HCT116 (cell line): Measurements from ENCODE around the gene ITIH1. TPM values are rescaled to one million over a fixed set of nuclear protein-coding genes. Genes with fewer than 3 reads are reported as not detected.

ENCODE experiments used
- ATAC-seq: fragments of 200-7000 bp; cut with Tn5 transposase; 2 replicates; pipeline ENCODE4 v1.9.1; 2020; ENCODE audit warnings: mild to moderate bottlenecking, moderate library complexity
- BruUV-seq: library from RNA; stranded (reverse); fragments of 400-500 nt; replicated peaks from 2 replicates; lab custom pipeline; 2021; lab: Mats Ljungman, UMichigan
- CTCF ChIA-PET: fragments of 300-600 bp; sonication (Branson Sonifier 250); formaldehyde crosslinking; loops from one replicate; lab custom pipeline; 2021; ENCODE audit warnings: antibody characterized with exemption; lab: Charles Lee
- POLR2A ChIA-PET: fragments of 300-600, 350-600 bp; sonication (Branson Sonifier 250); formaldehyde crosslinking; loops from one replicate; lab custom pipeline; 2021; ENCODE audit warnings: antibody characterized with exemption; lab: Charles Lee
- RAD21 ChIA-PET, 2 experiments: fragments of 300-600 bp; sonication (Branson Sonifier 250); formaldehyde crosslinking; loops; one replicate each; lab custom pipeline; 2023; ENCODE audit warnings: low total read pairs in 2 of 2; ENCODE audit not compliant: uncharacterized antibody in 2 of 2, unreplicated experiment in 2 of 2, low non-redundant PET in 1 of 2; lab: Charles Lee
- DNase-seq: peaks from one replicate; pipeline ENCODE4 v3.0.0-alpha.2; 2010; ENCODE audit warnings: low read depth, low spot score
- H2AFZ ChIP-seq: fragments of 200-600 bp; shearing (Covaris generic), sonication (generic); 2 replicates; pipeline ENCODE4 v1.6.1; 2017; ENCODE audit warnings: low read depth, mixed run types, mixed read lengths, antibody characterized with exemption, low read length; ENCODE audit not compliant: poor library complexity, severe bottlenecking
- H3K27ac ChIP-seq: 2 replicates; pipeline ENCODE4 v1.5.1; 2012; ENCODE audit warnings: low read depth, low read length
- H3K27me3 ChIP-seq: fragments of 200-600 bp; sonication (generic); 2 replicates; pipeline ENCODE4 v1.6.1; 2016; ENCODE audit warnings: mixed run types, low read length, mixed read lengths; ENCODE audit not compliant: insufficient read depth
- H3K36me3 ChIP-seq, 2 experiments: fragments of 200-500 bp in 1 of 2; fragments of 200-600 bp in 1 of 2; sonication (Bioruptor generic) in 1 of 2; sonication (generic) in 1 of 2; 2 replicates each; pipeline versions ENCODE4 v1.5.1 to v1.6.1; 2014 to 2016; ENCODE audit warnings: low read length in 2 of 2, inconsistent platforms in 1 of 2, mixed read lengths in 1 of 2, mixed run types in 1 of 2; ENCODE audit not compliant: insufficient read depth in 2 of 2, control insufficient read depth in 1 of 2
- H3K4me1 ChIP-seq, 2 experiments: fragments of 200-600 bp in 1 of 2; sonication (generic) in 1 of 2; 2 replicates each; pipeline versions ENCODE4 v1.5.1 to v1.6.1; 2012 to 2017; ENCODE audit warnings: low read length in 2 of 2, inconsistent platforms in 1 of 2, mild to moderate bottlenecking in 1 of 2, mixed read lengths in 1 of 2, mixed run types in 1 of 2, moderate library complexity in 1 of 2; ENCODE audit not compliant: insufficient read depth in 2 of 2, control insufficient read depth in 1 of 2
- H3K4me2 ChIP-seq: fragments of 200-600 bp; sonication (generic); 2 replicates; pipeline ENCODE4 v1.6.1; 2017; ENCODE audit warnings: mixed run types, low read length, mixed read lengths
- H3K4me3 ChIP-seq, 2 experiments: fragments of 200-600 bp in 1 of 2; sonication (generic) in 1 of 2; replicated peaks in 1 of 2; 2 replicates each; pipeline ENCODE4 v1.5.1; 2011 to 2016; ENCODE audit warnings: low read length in 2 of 2, control low read depth in 1 of 2, low read depth in 1 of 2, mild to moderate bottlenecking in 1 of 2, mixed read lengths in 1 of 2, mixed run types in 1 of 2
- H3K79me2 ChIP-seq: fragments of 200-600 bp; sonication (generic); 2 replicates; pipeline ENCODE4 v1.6.1; 2017; ENCODE audit warnings: mild to moderate bottlenecking, mixed run types, low read length, moderate library complexity, mixed read lengths; ENCODE audit not compliant: insufficient read depth
- H3K9ac ChIP-seq: fragments of 200-600 bp; sonication (generic); 2 replicates; pipeline ENCODE4 v1.6.1; 2016; ENCODE audit warnings: low read length, mixed read lengths
- H3K9me2 ChIP-seq: fragments of 200-600 bp; sonication (generic), shearing (Covaris generic); 2 replicates; pipeline ENCODE4 v1.6.1; 2017; ENCODE audit warnings: mixed run types, mild to moderate bottlenecking, moderate library complexity; ENCODE audit not compliant: insufficient read depth
- H3K9me3 ChIP-seq, 2 experiments: fragments of 200-500 bp in 1 of 2; fragments of 200-600 bp in 1 of 2; sonication (Bioruptor generic) in 1 of 2; sonication (generic) in 1 of 2; 2 replicates each; pipeline ENCODE4 v1.6.1; 2014 to 2017; ENCODE audit warnings: low read length in 2 of 2, mixed read lengths in 2 of 2, inconsistent platforms in 1 of 2, low read depth in 1 of 2, mild to moderate bottlenecking in 1 of 2, mixed run types in 1 of 2, moderate library complexity in 1 of 2; ENCODE audit not compliant: control insufficient read depth in 1 of 2, insufficient read depth in 1 of 2
- H4K20me1 ChIP-seq: fragments of 200-600 bp; sonication (generic), shearing (Covaris generic); 2 replicates; pipeline ENCODE4 v1.6.1; 2017; ENCODE audit warnings: mixed run types, mild to moderate bottlenecking, moderate library complexity; ENCODE audit not compliant: insufficient read depth
- ATF3 ChIP-seq: IDR thresholded peaks from 2 replicates; pipeline ENCODE4 v1.6.1; 2012
- CBX3 ChIP-seq: IDR thresholded peaks from 2 replicates; pipeline ENCODE4 v1.6.1; 2012; ENCODE audit warnings: low read depth
- CEBPB ChIP-seq: IDR thresholded peaks from 2 replicates; pipeline ENCODE4 v1.6.1; 2012; ENCODE audit warnings: low read depth
- EGR1 ChIP-seq: IDR thresholded peaks from 2 replicates; pipeline ENCODE4 v1.6.1; 2012; ENCODE audit warnings: low read depth
- ELF1 ChIP-seq: IDR thresholded peaks from 2 replicates; pipeline ENCODE4 v1.6.1; 2012; ENCODE audit warnings: low read depth, borderline replicate concordance
- EZH2phosphoT487 ChIP-seq: fragments of 200-600 bp; IDR thresholded peaks from 2 replicates; pipeline ENCODE4 v1.6.1; 2018; ENCODE audit warnings: antibody characterized with exemption, borderline replicate concordance
- FOSL1 ChIP-seq: IDR thresholded peaks from 2 replicates; pipeline ENCODE4 v1.6.1; 2012; ENCODE audit warnings: low read depth
- JUND ChIP-seq: IDR thresholded peaks from 2 replicates; pipeline ENCODE4 v1.6.1; 2012
- POLR2AphosphoS5 ChIP-seq: IDR thresholded peaks from 2 replicates; pipeline ENCODE4 v1.6.1; 2011; ENCODE audit warnings: mild to moderate bottlenecking, low read depth, low read length, moderate library complexity
- RAD21 ChIP-seq: IDR thresholded peaks from 2 replicates; pipeline ENCODE4 v1.6.1; 2012; ENCODE audit warnings: low read depth, mild to moderate bottlenecking
- SIN3A ChIP-seq: IDR thresholded peaks from 2 replicates; pipeline ENCODE4 v1.6.1; 2012; ENCODE audit warnings: low read depth
- SP1 ChIP-seq: IDR thresholded peaks from 2 replicates; pipeline ENCODE4 v1.6.1; 2012; ENCODE audit warnings: low read depth
- SRF ChIP-seq: IDR thresholded peaks from 2 replicates; pipeline ENCODE4 v1.6.1; 2012; ENCODE audit warnings: low read depth
- TCF7L2 ChIP-seq: IDR thresholded peaks from 2 replicates; pipeline ENCODE4 v1.7.0; 2011; ENCODE audit warnings: borderline replicate concordance, inconsistent platforms; ENCODE audit not compliant: insufficient read depth, insufficient read length; ENCODE audit errors: extremely low read depth
- YY1 ChIP-seq: IDR thresholded peaks from 2 replicates; pipeline ENCODE4 v1.6.1; 2011; ENCODE audit warnings: low read length, low read depth, moderate library complexity, mild to moderate bottlenecking; ENCODE audit not compliant: insufficient replicate concordance; ENCODE audit errors: extremely low read depth
- ZBTB33 ChIP-seq: IDR thresholded peaks from 2 replicates; pipeline ENCODE4 v1.6.1; 2011; ENCODE audit warnings: mild to moderate bottlenecking, low read length, moderate library complexity; ENCODE audit not compliant: insufficient replicate concordance; ENCODE audit errors: extremely low read depth
- ZFX ChIP-seq: fragments of 450-650 bp; IDR thresholded peaks from 2 replicates; pipeline ENCODE4 v1.6.1; 2017
- ZNF274 ChIP-seq: fragments of 200-500 bp; sonication (Bioruptor generic); IDR thresholded peaks from 2 replicates; pipeline ENCODE4 v1.6.1; 2014; ENCODE audit warnings: mild to moderate bottlenecking, low read depth, low read length, inconsistent platforms
- intact Hi-C: fragments of 100-400 bp; cut with micrococcal nuclease; formaldehyde crosslinking; loops from 2 replicates; pipeline ENCODE4 v1.10.0; 2022
- total RNA-seq: library from RNA; stranded (reverse); gene quantifications from one replicate; pipeline ENCODE4 v1.2.1, GENCODE V29; 2021; ENCODE audit not compliant: unreplicated experiment
- TF ChIP-seq, protein P1 (sequence below): IDR thresholded peaks from 2 replicates; pipeline ENCODE4 v1.6.1; 2012; ENCODE audit warnings: low read depth
- TF ChIP-seq, protein P2 (sequence below), 3 experiments: fragments of 200-600 bp in 1 of 3; sonication (generic) in 1 of 3; IDR thresholded peaks in 2 of 3; conservative IDR thresholded peaks in 1 of 3; 2 replicates each; pipeline ENCODE4 v1.5.1; 2012 to 2017; ENCODE audit warnings: low read depth in 2 of 3, low read length in 2 of 3, antibody characterized with exemption in 1 of 3, borderline replicate concordance in 1 of 3, control low read depth in 1 of 3, mild to moderate bottlenecking in 1 of 3, mixed read lengths in 1 of 3, mixed run types in 1 of 3, moderate library complexity in 1 of 3; ENCODE audit not compliant: insufficient read depth in 1 of 3

The ITIH1 gene
- total RNA-seq, 1 experiment from 2014 or later, result 0.37 TPM

GRCh38 chr3:52817860-52818259 lies 40.5 kb downstream of the ITIH1 start:
- Histone ChIP-seq H3K4me1 (peaks cover 0 to 6% of the 10 kb centered on the region in 2 experiments; a peak in 1 of 4 replicates), H3K4me2 (no peak overlapping the region), H3K27me3 (no peaks in the 10 kb centered on the region)
- CTCF ChIA-PET, result no interaction called here
- intact Hi-C loops, result no loop called here
- no TSS peak for BruUV-seq
- RAD21 ChIA-PET, result no interaction called here
- POLR2A ChIA-PET, result no interaction called here
- TF ChIP-seq EGR1 (no peak), EZH2phosphoT487 (no peak), ZNF274 (no peak), JUND (no peak), ZBTB33 (no peak), POLR2AphosphoS5 (no peak), SRF (no peak), ATF3 (no peak), TCF7L2 (no peak), ELF1 (no peak), RAD21 (no peak), CEBPB (no peak), ZFX (no peak), CBX3 (no peak), SP1 (no peak), SIN3A (no peak), YY1 (no peak), FOSL1 (no peak)
- TF ChIP-seq, protein P1, sequence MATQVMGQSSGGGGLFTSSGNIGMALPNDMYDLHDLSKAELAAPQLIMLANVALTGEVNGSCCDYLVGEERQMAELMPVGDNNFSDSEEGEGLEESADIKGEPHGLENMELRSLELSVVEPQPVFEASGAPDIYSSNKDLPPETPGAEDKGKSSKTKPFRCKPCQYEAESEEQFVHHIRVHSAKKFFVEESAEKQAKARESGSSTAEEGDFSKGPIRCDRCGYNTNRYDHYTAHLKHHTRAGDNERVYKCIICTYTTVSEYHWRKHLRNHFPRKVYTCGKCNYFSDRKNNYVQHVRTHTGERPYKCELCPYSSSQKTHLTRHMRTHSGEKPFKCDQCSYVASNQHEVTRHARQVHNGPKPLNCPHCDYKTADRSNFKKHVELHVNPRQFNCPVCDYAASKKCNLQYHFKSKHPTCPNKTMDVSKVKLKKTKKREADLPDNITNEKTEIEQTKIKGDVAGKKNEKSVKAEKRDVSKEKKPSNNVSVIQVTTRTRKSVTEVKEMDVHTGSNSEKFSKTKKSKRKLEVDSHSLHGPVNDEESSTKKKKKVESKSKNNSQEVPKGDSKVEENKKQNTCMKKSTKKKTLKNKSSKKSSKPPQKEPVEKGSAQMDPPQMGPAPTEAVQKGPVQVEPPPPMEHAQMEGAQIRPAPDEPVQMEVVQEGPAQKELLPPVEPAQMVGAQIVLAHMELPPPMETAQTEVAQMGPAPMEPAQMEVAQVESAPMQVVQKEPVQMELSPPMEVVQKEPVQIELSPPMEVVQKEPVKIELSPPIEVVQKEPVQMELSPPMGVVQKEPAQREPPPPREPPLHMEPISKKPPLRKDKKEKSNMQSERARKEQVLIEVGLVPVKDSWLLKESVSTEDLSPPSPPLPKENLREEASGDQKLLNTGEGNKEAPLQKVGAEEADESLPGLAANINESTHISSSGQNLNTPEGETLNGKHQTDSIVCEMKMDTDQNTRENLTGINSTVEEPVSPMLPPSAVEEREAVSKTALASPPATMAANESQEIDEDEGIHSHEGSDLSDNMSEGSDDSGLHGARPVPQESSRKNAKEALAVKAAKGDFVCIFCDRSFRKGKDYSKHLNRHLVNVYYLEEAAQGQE, result no peak
- TF ChIP-seq, protein P2, sequence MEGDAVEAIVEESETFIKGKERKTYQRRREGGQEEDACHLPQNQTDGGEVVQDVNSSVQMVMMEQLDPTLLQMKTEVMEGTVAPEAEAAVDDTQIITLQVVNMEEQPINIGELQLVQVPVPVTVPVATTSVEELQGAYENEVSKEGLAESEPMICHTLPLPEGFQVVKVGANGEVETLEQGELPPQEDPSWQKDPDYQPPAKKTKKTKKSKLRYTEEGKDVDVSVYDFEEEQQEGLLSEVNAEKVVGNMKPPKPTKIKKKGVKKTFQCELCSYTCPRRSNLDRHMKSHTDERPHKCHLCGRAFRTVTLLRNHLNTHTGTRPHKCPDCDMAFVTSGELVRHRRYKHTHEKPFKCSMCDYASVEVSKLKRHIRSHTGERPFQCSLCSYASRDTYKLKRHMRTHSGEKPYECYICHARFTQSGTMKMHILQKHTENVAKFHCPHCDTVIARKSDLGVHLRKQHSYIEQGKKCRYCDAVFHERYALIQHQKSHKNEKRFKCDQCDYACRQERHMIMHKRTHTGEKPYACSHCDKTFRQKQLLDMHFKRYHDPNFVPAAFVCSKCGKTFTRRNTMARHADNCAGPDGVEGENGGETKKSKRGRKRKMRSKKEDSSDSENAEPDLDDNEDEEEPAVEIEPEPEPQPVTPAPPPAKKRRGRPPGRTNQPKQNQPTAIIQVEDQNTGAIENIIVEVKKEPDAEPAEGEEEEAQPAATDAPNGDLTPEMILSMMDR (IDR thresholded peaks at IDR 0.05 in 2 of 3, conservative IDR thresholded peaks at IDR 0.05 in 1 of 3; ENCODE audit: borderline replicate concordance in 1 of 3, insufficient read depth in 1 of 3, low read depth in 2 of 3, low read length in 2 of 3), result no peak
- TF ChIP-seq, all 23 proteins: peak for 0
- no peak for ATAC-seq
- Histone ChIP-seq H3K36me3 (no peaks in the 10 kb centered on the region), H3K79me2 (no peaks in the 10 kb centered on the region), H3K4me3 (no peak overlapping the region), H2AFZ (no peak overlapping the region), H3K27ac (no peak overlapping the region), H3K9me2 (no peaks in the 10 kb centered on the region), H3K9ac (no peak overlapping the region), H4K20me1 (no peaks in the 10 kb centered on the region), H3K9me3 (no peaks in the 10 kb centered on the region)
- no peak for DNase-seq
